Urinary bladder (tissue), 4 donors: ENCODE results near the gene PACS1. TPM values are rescaled to one million over a fixed set of nuclear protein-coding genes. Genes with fewer than 3 reads are reported as not detected.

ENCODE experiments used
- DNase-seq: peaks from one replicate; pipeline ENCODE4 v3.0.0-alpha.2; 2015; ENCODE audit errors: extremely low spot score
- H3K27ac ChIP-seq: one replicate; pipeline ENCODE4 v1.5.1; 2013; ENCODE audit warnings: low read depth, mild to moderate bottlenecking, moderate library complexity
- H3K36me3 ChIP-seq: one replicate; pipeline ENCODE4 v1.6.1; 2013; ENCODE audit warnings: mild to moderate bottlenecking, moderate library complexity; ENCODE audit not compliant: insufficient read depth
- H3K4me1 ChIP-seq: one replicate; pipeline ENCODE4 v1.6.1; 2013; ENCODE audit warnings: mild to moderate bottlenecking, moderate library complexity; ENCODE audit not compliant: insufficient read depth
- H3K4me3 ChIP-seq: one replicate; pipeline ENCODE4 v1.5.1; 2013; ENCODE audit warnings: low read depth, low read length
- WGBS: extraction: QIAGEN DNeasy Blood & Tissue Kit; methylation state at CpG from one replicate; pipeline ENCODE4 v1.1.7; 2013; 5-methylcytosine and 5-hydroxymethylcytosine counted together
- polyA plus RNA-seq: library from polyadenylated mRNA; stranded (reverse); fragments of 200-250 nt; gene quantifications from one replicate; pipeline ENCODE4 v1.2.3, GENCODE V29; 2013
- total RNA-seq: library from RNA; depleted of rRNA; stranded (reverse); fragments of >200 nt; gene quantifications from one replicate; pipeline ENCODE4 v1.2.3, GENCODE V29; 2014
- donor health status: healthy with polysubstance abuse.
- donor health status: healthy.

Gene PACS1
- total and polyA plus RNA-seq, 2 donors, result 41.3 to 42.3 TPM

DNA sequence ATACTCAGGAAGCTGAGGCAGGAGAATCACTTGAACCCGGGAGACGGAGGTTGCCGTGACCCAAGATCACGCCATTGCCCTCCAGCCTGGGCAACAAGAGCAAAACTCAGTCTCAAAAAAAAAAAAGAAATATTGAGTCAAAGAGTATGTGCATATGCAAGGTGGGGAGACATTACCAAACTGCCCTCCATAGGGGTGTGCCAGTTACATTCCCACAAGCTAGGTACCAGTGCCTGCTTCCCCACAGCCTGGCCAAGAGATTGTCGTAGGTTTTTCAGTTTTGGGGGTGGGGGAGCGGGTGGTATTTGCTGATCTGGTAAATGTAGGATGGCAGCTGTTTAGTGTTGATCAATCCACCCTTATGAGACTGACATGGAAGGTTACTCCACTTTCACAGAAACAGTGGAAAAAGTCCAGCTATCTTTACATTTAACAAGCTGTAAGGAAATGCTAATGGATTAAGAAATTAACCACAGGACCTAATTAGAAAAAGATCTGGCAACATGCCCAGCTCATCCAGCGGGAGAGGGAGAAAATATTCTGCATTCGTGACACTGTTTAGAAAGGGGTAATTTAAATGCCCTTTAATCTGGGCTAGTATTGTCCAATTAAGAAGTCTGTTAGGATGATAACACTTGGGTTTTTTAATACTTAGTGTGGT lies 89.4 kb downstream of the PACS1 start:
- no peaks in the 10 kb centered on the region for H3K36me3 ChIP-seq
- no peak overlapping the region for H3K4me3 ChIP-seq
- H3K4me1 ChIP-seq, result no peaks in the 10 kb centered on the region
- no peak for DNase-seq
- no peak overlapping the region for H3K27ac ChIP-seq
- WGBS, result 74% methylated on average over 8 of the region's 8 CpGs

DNA sequence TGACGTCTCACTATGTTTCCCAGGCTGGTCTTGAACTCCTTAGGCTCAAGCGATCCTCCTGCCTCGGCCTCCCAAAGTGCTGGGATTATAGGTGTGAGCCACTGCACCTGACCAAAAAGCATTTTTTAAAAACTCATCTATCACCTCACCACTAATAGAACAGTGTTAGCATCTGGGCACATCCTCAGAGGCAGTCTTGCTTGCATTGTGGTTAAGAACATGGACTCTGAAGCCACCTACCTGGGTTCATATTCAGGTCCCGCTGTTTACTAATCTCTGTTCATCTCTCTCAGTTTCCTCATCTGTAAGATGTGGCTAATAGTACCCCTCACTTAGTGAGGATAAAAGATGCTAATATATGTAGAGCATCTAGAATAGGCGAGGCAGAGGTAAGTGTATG lies 90.6 kb downstream of the PACS1 start:
- Histone ChIP-seq H3K4me1 (no peaks in the 10 kb centered on the region), H3K4me3 (no peak overlapping the region), H3K36me3 (no peaks in the 10 kb centered on the region), H3K27ac (no peak overlapping the region)
- 97% methylated on average over 5 of the region's 5 CpGs for WGBS
- DNase-seq, result no peak

DNA sequence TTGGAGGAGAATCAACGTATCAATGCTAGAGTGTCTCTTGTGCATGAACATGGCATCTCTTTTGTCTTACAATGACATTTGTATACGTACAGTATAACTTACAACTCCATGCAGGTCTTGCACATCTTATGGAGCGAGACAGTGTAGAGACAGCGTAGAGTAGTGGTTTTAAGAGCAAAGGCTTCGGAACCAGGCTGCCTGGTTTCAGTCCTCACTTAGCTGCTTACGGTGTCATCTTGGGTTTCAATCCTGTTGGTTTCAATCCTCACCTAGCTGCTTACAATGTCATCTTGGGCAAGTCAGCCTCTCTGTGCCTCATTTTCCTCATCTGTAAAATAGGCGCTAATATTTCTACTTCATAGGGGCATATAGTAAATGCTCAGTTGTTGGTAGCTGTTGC lies 98.2 kb downstream of the PACS1 start:
- 96% methylated on average over 7 of the region's 7 CpGs for WGBS
- Histone ChIP-seq H3K4me3 (no peak overlapping the region), H3K36me3 (no peaks in the 10 kb centered on the region), H3K4me1 (no peaks in the 10 kb centered on the region), H3K27ac (no peak overlapping the region)
- no peak for DNase-seq

DNA sequence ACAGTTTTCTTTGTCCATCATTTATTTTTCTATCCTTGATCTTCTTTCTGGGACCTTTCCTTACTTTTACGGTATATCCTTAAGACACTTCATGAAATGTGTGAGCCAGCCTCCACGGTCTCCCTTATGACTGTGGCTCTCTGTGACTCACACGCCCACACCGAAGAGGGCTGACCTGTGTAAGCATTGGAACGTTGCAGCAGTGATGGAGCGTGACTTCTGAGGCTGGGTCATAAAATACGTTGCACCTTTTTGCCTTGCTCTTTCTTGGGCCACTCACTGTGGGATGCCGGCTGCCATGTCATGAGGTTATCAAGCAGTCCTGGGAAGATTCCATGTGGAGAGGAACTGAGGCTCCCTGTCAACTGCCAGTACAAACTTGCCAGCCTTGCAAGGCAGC lies 102.1 kb downstream of the PACS1 start:
- H3K4me3 ChIP-seq, result no peak overlapping the region
- H3K36me3 ChIP-seq, result no peaks in the 10 kb centered on the region
- WGBS, result 78% methylated on average over 8 of the region's 8 CpGs
- H3K27ac ChIP-seq, result no peak overlapping the region
- no peak for DNase-seq
- no peaks in the 10 kb centered on the region for H3K4me1 ChIP-seq

DNA sequence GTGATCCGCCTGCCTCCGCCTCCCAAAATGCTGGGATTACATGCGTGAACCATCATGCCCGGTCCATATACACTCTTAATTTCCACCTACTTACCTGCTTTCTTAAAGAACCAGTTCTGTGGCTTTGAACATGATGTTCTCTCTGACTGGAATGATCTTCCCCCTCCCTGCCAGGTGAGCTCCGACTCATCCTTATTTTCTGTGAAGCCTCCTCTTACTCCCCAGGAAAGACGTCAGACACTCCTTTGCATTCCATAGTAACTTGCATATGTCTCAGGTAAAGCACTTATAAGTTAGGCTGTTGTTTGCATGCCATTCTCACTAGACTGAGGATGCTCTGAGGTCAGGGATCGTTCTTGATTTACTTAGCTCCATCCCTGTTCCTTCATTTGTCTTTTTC lies 106.6 kb downstream of the PACS1 start:
- Histone ChIP-seq H3K4me3 (no peak overlapping the region), H3K36me3 (no peaks in the 10 kb centered on the region), H3K4me1 (no peaks in the 10 kb centered on the region), H3K27ac (no peak overlapping the region)
- WGBS, result 92% methylated on average over 7 of the region's 7 CpGs
- DNase-seq, result no peak

DNA sequence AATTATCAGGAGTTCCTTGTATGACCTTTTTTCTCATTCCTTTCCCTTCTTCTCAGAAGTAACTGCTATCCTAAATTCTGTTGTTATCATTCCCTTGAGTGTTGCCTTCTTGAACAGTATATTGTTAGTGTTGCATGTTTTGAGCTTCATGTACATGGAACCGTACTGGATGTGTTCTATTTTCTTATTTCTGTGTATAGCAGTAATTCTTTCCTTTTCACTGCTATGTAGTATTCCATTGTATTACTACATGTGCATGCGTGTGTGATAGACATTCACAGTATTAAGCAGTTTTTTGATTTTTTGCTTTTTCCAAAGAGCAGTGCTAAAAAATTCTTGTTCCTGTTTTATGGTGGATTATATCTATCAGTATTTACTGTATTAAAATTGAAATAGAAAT lies 108.1 kb downstream of the PACS1 start:
- H3K4me3 ChIP-seq, result no peak overlapping the region
- DNase-seq, result no peak
- over 99% methylated on average over 2 of the region's 2 CpGs for WGBS
- no peak overlapping the region for H3K27ac ChIP-seq
- H3K36me3 ChIP-seq, result no peaks in the 10 kb centered on the region
- H3K4me1 ChIP-seq, result no peaks in the 10 kb centered on the region

DNA sequence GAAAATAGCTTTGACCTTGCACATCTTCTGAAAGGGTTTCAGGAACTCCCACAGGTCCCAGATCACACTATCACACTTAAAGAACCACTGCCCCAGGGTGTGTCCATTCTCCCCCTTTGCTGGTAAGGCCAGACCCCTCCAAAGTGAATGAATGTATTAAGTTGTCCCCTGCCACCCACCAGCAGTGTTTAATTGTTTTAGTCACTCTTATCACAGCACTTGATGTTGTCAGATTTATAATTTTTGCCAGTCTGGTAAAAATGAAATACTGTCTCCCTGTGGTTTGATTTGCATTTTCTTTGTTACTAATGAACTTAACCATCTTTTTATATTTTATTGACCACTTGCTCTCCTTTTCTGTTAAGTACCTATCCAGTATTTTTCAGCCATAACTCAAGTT lies 108.8 kb downstream of the PACS1 start:
- no peak overlapping the region for H3K27ac ChIP-seq
- DNase-seq, result no peak

DNA sequence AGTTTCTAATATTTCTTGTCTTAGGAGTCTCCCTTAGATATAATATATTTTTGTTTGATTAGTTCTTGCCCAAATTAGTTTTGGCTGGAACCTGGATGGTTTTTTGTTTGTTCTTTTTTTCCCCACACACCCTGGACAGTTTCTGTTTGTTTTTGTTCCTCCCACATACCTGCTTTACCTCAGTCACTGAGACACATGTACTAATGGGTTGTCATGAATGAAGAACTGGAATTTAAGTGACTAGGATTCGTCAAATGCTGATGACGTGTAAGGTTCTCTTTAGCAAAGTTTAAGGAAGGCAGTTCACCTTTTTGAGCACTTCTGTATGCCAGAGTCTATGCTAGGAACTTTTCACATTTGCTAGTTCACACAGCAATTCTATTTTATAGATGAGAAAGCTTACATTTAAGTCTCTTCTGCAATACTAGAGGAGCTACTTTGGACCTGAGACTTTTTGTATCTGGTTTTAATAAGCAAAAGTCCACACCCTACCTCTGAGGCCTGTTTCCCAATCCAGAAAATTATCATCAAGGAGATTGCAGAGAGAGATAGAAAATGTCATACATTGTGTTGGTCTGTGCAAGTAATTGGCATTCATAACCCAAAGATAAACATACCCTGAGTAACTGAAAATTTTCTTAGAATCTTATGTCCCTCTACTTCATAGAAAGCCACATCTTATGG lies 111.7 kb downstream of the PACS1 start:
- DNase-seq, result no peak
- H3K36me3 ChIP-seq, result no peaks in the 10 kb centered on the region
- WGBS, result 87% methylated on average over 2 of the region's 2 CpGs
- H3K4me1 ChIP-seq, result no peaks in the 10 kb centered on the region
- no peak overlapping the region for H3K4me3 ChIP-seq
- no peak overlapping the region for H3K27ac ChIP-seq

More for the DNA sequence above, 108.8 kb downstream of the PACS1 start:
- H3K4me3 ChIP-seq, result no peak overlapping the region
- H3K4me1 ChIP-seq, result no peaks in the 10 kb centered on the region
- no peaks in the 10 kb centered on the region for H3K36me3 ChIP-seq

DNA sequence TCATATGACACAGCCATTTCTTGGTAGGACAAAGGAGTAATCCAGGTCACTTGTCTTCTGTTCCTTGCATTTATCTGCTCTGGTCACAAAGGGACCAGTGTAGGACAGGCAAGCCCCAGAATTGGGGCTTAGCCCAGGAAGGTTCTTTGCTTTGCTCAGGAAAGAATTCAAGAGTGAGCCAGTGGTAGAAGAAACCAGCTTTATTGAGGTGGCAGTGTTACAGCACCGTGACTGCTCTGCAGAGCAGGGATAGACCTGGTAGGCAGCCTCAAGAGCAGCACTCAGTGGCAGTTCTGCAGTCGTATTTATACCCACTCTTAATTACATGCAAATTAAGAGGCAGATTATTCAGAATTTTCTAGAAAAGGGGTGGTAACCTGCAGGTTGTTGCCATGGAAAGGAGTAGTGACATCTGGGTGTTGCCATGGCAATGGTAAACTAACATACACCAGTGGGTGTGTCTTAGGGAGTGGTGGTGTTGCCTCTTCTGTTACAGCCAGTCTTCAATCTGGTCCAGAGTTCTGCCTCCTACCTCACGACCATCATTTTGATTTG lies 113.5 kb downstream of the PACS1 start:
- H3K4me1 ChIP-seq, result no peaks in the 10 kb centered on the region
- WGBS, result 81% methylated on average over 3 of the region's 3 CpGs
- H3K36me3 ChIP-seq, result no peaks in the 10 kb centered on the region
- no peak for DNase-seq
- H3K27ac ChIP-seq, result no peak overlapping the region
- H3K4me3 ChIP-seq, result no peak overlapping the region

DNA sequence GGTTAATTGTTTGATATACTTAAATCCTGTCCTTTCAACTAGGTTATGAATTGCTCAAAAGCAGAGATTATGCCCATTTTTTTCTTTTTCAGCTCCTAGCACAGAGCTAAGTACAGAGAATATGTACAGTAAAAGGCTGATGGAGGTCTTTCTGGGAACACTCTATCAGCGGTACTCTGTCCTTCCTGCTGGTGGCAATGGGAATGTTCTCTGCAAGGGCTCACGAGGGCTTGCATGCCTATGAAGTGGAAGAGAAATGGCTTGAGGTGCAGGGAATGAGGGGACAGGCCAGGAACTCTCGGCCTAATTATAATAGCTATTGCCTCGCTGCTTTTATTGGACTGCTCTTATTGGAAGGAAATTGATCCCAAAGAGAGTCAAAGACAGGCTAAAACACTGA lies 114.7 kb downstream of the PACS1 start:
- no peak overlapping the region for H3K27ac ChIP-seq
- DNase-seq, result no peak
- no peaks in the 10 kb centered on the region for H3K4me1 ChIP-seq
- no peaks in the 10 kb centered on the region for H3K36me3 ChIP-seq
- no peak overlapping the region for H3K4me3 ChIP-seq
- 84% methylated on average over 4 of the region's 4 CpGs for WGBS

DNA sequence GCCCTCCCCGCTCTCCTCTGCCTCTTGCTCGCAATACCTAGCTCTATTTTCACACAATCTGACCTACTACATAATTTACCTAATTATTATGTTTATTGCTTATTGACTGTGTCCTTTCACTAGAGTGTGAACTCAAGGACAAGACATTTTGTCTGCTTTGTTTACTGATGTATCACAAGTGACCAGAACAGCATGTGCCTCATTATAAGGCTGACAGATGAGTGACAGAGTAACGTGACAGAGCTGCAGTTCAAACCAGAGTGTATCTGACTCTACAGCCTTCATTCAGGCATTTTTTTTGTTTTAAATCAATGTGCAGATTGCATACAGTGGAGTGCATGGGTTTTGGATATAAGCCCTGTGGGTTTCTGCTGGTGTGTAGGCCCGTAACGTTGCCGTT lies 116.4 kb downstream of the PACS1 start:
- WGBS, result 97% methylated on average over 6 of the region's 6 CpGs
- Histone ChIP-seq H3K4me1 (no peaks in the 10 kb centered on the region), H3K4me3 (no peak overlapping the region), H3K36me3 (no peaks in the 10 kb centered on the region), H3K27ac (no peak overlapping the region)
- no peak for DNase-seq

DNA sequence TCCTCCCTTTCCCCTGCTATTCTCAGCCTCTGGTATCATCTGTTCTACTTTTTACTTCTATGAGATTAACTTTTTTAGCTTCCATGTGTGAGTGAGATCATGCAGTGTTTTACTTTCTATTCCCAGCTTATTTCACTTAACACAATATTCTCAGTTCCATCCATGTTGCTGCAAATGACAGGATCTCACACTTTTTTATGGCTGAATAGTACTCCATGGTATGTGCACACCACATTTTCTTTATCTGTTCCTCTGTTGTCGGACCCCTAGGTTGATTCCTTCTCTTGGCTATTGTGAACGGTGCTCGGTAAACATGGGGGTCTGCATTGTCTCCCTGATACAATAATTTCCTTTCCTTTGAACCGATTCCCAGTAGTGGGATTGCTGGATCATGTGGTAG lies 117.4 kb downstream of the PACS1 start:
- H3K36me3 ChIP-seq, result no peaks in the 10 kb centered on the region
- 96% methylated on average over 4 of the region's 4 CpGs for WGBS
- no peak for DNase-seq
- no peaks in the 10 kb centered on the region for H3K4me1 ChIP-seq
- no peak overlapping the region for H3K27ac ChIP-seq
- H3K4me3 ChIP-seq, result no peak overlapping the region

DNA sequence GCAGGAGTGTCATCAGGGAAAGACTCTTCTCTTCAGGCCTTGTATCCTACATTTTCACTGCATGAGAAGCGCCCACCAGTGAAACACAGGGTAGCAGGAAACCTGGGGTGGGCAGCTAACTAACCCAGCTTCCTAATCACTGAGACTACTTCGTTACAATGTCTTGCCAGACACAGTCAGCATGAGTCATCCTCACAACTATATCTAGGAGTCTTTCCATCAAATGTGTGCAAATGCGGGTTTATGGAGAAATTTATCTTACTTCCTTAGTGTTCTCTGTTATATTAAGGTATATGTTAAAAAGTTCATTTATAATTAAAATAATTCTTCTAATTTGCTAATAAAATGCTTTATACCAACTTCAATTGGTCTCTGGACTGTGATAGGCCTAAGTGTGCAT lies 118.5 kb downstream of the PACS1 start:
- Histone ChIP-seq H3K4me1 (no peaks in the 10 kb centered on the region), H3K27ac (no peak overlapping the region), H3K36me3 (no peaks in the 10 kb centered on the region), H3K4me3 (no peak overlapping the region)
- WGBS, result 76% methylated on average over 3 of the region's 3 CpGs
- no peak for DNase-seq

DNA sequence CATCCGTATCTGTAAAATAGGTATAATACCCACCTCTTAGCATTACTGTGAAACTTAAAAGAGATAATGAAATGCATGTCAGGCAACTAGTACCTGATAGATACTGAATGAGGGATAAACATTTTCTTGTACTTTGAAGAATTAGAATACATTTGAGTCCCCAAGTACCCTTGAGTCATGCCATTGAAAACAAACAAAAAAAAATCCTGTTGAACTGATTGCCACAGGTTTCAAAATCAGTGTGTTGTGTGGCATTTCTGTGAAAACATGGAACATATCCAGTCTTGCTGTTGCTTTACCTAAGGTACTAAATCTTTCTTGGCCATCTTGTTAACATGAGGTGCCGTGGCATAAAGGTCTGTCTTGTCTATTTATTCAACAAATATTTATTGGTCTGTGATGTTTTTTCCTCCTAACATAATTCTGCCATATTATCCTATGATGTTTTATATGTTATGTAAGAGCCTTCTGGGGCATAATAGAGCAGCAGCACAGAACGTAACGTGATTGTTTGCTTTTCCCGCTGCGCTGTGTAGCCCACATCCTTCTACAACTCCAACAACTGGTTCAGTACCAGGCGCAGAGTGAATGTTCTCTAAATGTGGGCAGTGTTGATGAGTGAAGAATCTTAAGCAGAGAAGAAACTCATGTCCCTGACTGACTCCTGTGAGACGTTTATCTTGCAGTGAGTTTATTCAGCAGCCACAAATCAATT lies 119.1 kb downstream of the PACS1 start:
- no peak overlapping the region for H3K4me3 ChIP-seq
- H3K4me1 ChIP-seq, result no peaks in the 10 kb centered on the region
- 86% methylated on average over 8 of the region's 8 CpGs for WGBS
- no peak for DNase-seq
- H3K27ac ChIP-seq, result no peak overlapping the region
- no peaks in the 10 kb centered on the region for H3K36me3 ChIP-seq
